ENCODE measurements around the gene PLEKHJ1.

DNA sequence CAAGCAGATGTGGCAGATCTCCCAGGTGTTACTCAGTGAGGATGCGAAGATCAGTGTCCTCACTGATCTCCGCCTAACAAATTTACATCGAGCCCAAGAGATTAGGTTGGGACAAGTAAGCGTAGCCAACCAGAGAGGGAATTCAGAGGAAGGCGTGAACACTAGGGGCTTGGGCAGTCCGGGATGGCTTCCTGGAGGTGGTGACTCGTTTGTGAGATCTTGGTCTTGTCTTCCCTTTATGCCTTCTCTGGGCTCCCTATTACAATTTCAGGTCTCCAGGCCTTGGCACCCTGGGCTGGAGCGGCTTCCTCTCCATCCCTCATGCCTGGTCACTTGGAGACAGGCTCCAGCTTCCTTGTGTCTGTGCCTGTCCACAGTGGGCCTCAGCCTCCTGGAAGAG lies 6.7 kb upstream of the PLEKHJ1 start:
- TF ChIP-seq YY1 (IDR thresholded peaks at IDR 0.05; ENCODE audit: low read depth) (no peak), RAD21 (IDR thresholded peaks at IDR 0.05; ENCODE audit: low read length) (no peak), CTCF (IDR thresholded peaks at IDR 0.05) (no peak), CHD2 (IDR thresholded peaks at IDR 0.05; ENCODE audit: low read length, partially characterized antibody) (no peak), FOXJ3 (CRISPR knock-in tag; IDR thresholded peaks at IDR 0.05) (no peak), EP300 (IDR thresholded peaks at IDR 0.05; ENCODE audit: borderline replicate concordance in 1 of 2, low read depth in 1 of 2, low read length in 1 of 2) (no peak), SIN3A (IDR thresholded peaks at IDR 0.05; ENCODE audit: borderline replicate concordance, low read depth, low read length) (no peak), FOXM1 (IDR thresholded peaks at IDR 0.05; ENCODE audit: low read depth) (no peak), RXRA (IDR thresholded peaks at IDR 0.05; ENCODE audit: borderline replicate concordance, low read depth) (no peak), GABPA (IDR thresholded peaks at IDR 0.05; ENCODE audit: low read depth) (no peak), JUND (IDR thresholded peaks at IDR 0.05) (no peak), EZH2phosphoT487 (IDR thresholded peaks at IDR 0.05; ENCODE audit: borderline replicate concordance, low read depth) (no peak), MAX (IDR thresholded peaks at IDR 0.05; ENCODE audit: low read depth) (no peak), POLR2AphosphoS5 (IDR thresholded peaks at IDR 0.05; ENCODE audit: low read depth, low read length) (no peak)
